CD4-positive, alpha-beta T cell treated with Interleukin-2 at 100 ng/mL for 4 hours (primary cell): Measurements from ENCODE around the gene RFPL3.
"Not testable (repeated sequence)": the region's sequence is repeated elsewhere in the genome, so short reads cannot be mapped to it uniquely, and the experiment has no call there.

Experiments
- DNase-seq: peaks from one replicate; pipeline ENCODE4 v3.0.0-alpha.2; 2020; ENCODE audit warnings: low spot score

Gene RFPL3

GRCh38 chr22:32331236-32331917, 26.3 kb upstream of the RFPL3 start:
- DNase-seq, result no peak

- DNase-seq, result no peak
These were observed 25.5 kb upstream of the RFPL3 start for GRCh38 chr22:32331918-32332725.

GRCh38 chr22:32333141-32333768, 24.4 kb upstream of the RFPL3 start:
- DNase-seq, result no peak

- DNase-seq, result no peak
These were observed 23.7 kb upstream of the RFPL3 start for GRCh38 chr22:32333769-32334659.

- DNase-seq, result no peak
These were observed 22.9 kb upstream of the RFPL3 start for GRCh38 chr22:32334660-32335365.

- DNase-seq, result no peak
These were observed 22.2 kb upstream of the RFPL3 start for GRCh38 chr22:32335471-32335870.

GRCh38 chr22:32336121-32336603, 21.5 kb upstream of the RFPL3 start:
- DNase-seq, result no peak

- no peak for DNase-seq
These were observed 20.8 kb upstream of the RFPL3 start for GRCh38 chr22:32336771-32337424.

GRCh38 chr22:32337425-32337824, 20.2 kb upstream of the RFPL3 start:
- DNase-seq, result not testable (repeated sequence)

- DNase-seq, result no peak
These were observed 18.9 kb upstream of the RFPL3 start for GRCh38 chr22:32338757-32339156.

GRCh38 chr22:32339190-32340012, 18.3 kb upstream of the RFPL3 start:
- no peak for DNase-seq

GRCh38 chr22:32340411-32340810, 17.3 kb upstream of the RFPL3 start:
- no peak for DNase-seq

- DNase-seq, result no peak
These were observed 16.4 kb upstream of the RFPL3 start for GRCh38 chr22:32341122-32341740.

- no peak for DNase-seq
These were observed 14.7 kb upstream of the RFPL3 start for GRCh38 chr22:32342977-32343376.

GRCh38 chr22:32343941-32344340, 13.7 kb upstream of the RFPL3 start:
- no peak for DNase-seq

GRCh38 chr22:32348031-32348611, 9.5 kb upstream of the RFPL3 start:
- no peak for DNase-seq

- DNase-seq, result not testable (repeated sequence)
These were observed 5.8 kb upstream of the RFPL3 start for GRCh38 chr22:32351875-32352274.

GRCh38 chr22:32352681-32353080, 5.0 kb upstream of the RFPL3 start:
- DNase-seq, result no peak

GRCh38 chr22:32353292-32353691, 4.4 kb upstream of the RFPL3 start:
- no peak for DNase-seq
